Mucosa of rectum (tissue), 2 donors: ENCODE data around the gene OSBPL5.

Experiments
- H3K27ac ChIP-seq, 2 donors: one replicate each; pipeline ENCODE4 v1.7.0; 2013; ENCODE audit warnings: inconsistent platforms in 2 of 2, low read depth in 2 of 2, low read length in 2 of 2
- H3K27me3 ChIP-seq, 2 donors: one replicate each; pipeline ENCODE4 v1.7.0; 2013; ENCODE audit warnings: low read length in 2 of 2; ENCODE audit not compliant: control insufficient read depth in 2 of 2, insufficient read depth in 2 of 2
- H3K36me3 ChIP-seq, 2 donors: one replicate each; pipeline ENCODE4 v1.7.0; 2013; ENCODE audit warnings: low read length in 2 of 2; ENCODE audit not compliant: control insufficient read depth in 2 of 2, insufficient read depth in 2 of 2
- H3K4me1 ChIP-seq, 2 donors: one replicate each; pipeline ENCODE4 v1.7.0; 2013; ENCODE audit warnings: low read length in 2 of 2, mild to moderate bottlenecking in 1 of 2; ENCODE audit not compliant: control insufficient read depth in 2 of 2, insufficient read depth in 2 of 2
- H3K4me3 ChIP-seq, 2 donors: one replicate each; pipeline ENCODE4 v1.7.0; 2013; ENCODE audit warnings: low read length in 2 of 2
- H3K9ac ChIP-seq, 2 donors: one replicate each; pipeline ENCODE4 v1.7.0; 2013; ENCODE audit warnings: low read length in 2 of 2, low read depth in 1 of 2, mild to moderate bottlenecking in 1 of 2
- H3K9me3 ChIP-seq, 2 donors: one replicate each; pipeline ENCODE4 v1.7.0; 2013; ENCODE audit warnings: low read length in 2 of 2; ENCODE audit not compliant: control insufficient read depth in 2 of 2
- donor health status: healthy.
- donor health status: Normal muscosa, but diverticular disease.

Gene OSBPL5

GRCh38 chr11:3156661-3157311, 8.3 kb downstream of the OSBPL5 start:
- Histone ChIP-seq H3K4me3 (peak overlapping the region; percentile 4 to 29), H3K36me3 (no peaks in the 10 kb centered on the region), H3K9me3 (no peaks in the 10 kb centered on the region), H3K4me1 (peaks cover 22 to 34% of the 10 kb centered on the region in 2 donors), H3K27ac (peak overlapping the region; percentile 20 to 69), H3K9ac (no peak overlapping the region), H3K27me3 (no peaks in the 10 kb centered on the region)

GRCh38 chr11:3156282-3156660, 8.8 kb downstream of the OSBPL5 start:
- H3K27ac ChIP-seq, result peak overlapping the region; percentile 46 to 69
- no peaks in the 10 kb centered on the region for H3K27me3 ChIP-seq
- peaks cover 20 to 34% of the 10 kb centered on the region in 2 donors for H3K4me1 ChIP-seq
- peak overlapping the region; percentile 4 to 29 for H3K4me3 ChIP-seq
- H3K9ac ChIP-seq, result no peak overlapping the region
- H3K36me3 ChIP-seq, result no peaks in the 10 kb centered on the region
- no peaks in the 10 kb centered on the region for H3K9me3 ChIP-seq

GRCh38 chr11:3155691-3156258, 9.3 kb downstream of the OSBPL5 start:
- Histone ChIP-seq H3K27me3 (no peaks in the 10 kb centered on the region), H3K9me3 (no peaks in the 10 kb centered on the region), H3K4me3 (peak overlapping the region in 1 of 2 donors; percentile 29), H3K4me1 (peaks cover 17 to 32% of the 10 kb centered on the region in 2 donors), H3K36me3 (no peaks in the 10 kb centered on the region), H3K27ac (peak overlapping the region; percentile 46 to 69), H3K9ac (no peak overlapping the region)

GRCh38 chr11:3155216-3155615, 9.9 kb downstream of the OSBPL5 start:
- Histone ChIP-seq H3K27ac (peak overlapping the region; percentile 46 to 69), H3K27me3 (no peaks in the 10 kb centered on the region), H3K4me1 (peaks cover 14 to 31% of the 10 kb centered on the region in 2 donors), H3K36me3 (no peaks in the 10 kb centered on the region), H3K9ac (no peak overlapping the region), H3K9me3 (no peaks in the 10 kb centered on the region), H3K4me3 (no peak overlapping the region)

- Histone ChIP-seq H3K27me3 (no peaks in the 10 kb centered on the region), H3K36me3 (no peaks in the 10 kb centered on the region), H3K27ac (peak overlapping the region; percentile 38 to 58), H3K9me3 (no peaks in the 10 kb centered on the region), H3K4me3 (no peak overlapping the region), H3K9ac (no peak overlapping the region), H3K4me1 (peaks cover 8 to 31% of the 10 kb centered on the region in 2 donors)
Measured at GRCh38 chr11:3154001-3154599, 11.0 kb downstream of the OSBPL5 start.

GRCh38 chr11:3153291-3153861, 11.7 kb downstream of the OSBPL5 start:
- Histone ChIP-seq H3K9ac (no peak overlapping the region), H3K9me3 (no peaks in the 10 kb centered on the region), H3K4me1 (peaks cover 15 to 38% of the 10 kb centered on the region in 2 donors), H3K27ac (peak overlapping the region; percentile 38 to 58), H3K4me3 (no peak overlapping the region), H3K27me3 (no peaks in the 10 kb centered on the region), H3K36me3 (no peaks in the 10 kb centered on the region)

- H3K4me1 ChIP-seq, result peaks cover 23 to 46% of the 10 kb centered on the region in 2 donors
- no peaks in the 10 kb centered on the region for H3K36me3 ChIP-seq
- H3K27ac ChIP-seq, result peak overlapping the region in 1 of 2 donors; percentile 38
- H3K4me3 ChIP-seq, result no peak overlapping the region
- H3K9me3 ChIP-seq, result no peaks in the 10 kb centered on the region
- H3K27me3 ChIP-seq, result no peaks in the 10 kb centered on the region
- H3K9ac ChIP-seq, result no peak overlapping the region
Measured at GRCh38 chr11:3152471-3153110, 12.5 kb downstream of the OSBPL5 start.

- no peak overlapping the region for H3K27ac ChIP-seq
- no peaks in the 10 kb centered on the region for H3K27me3 ChIP-seq
- peaks cover 30 to 46% of the 10 kb centered on the region in 2 donors for H3K4me1 ChIP-seq
Measured at GRCh38 chr11:3150726-3151125, 14.4 kb downstream of the OSBPL5 start.

GRCh38 chr11:3149852-3150188, 15.3 kb downstream of the OSBPL5 start:
- H3K9me3 ChIP-seq, result no peaks in the 10 kb centered on the region
- H3K36me3 ChIP-seq, result no peaks in the 10 kb centered on the region
- no peak overlapping the region for H3K9ac ChIP-seq
- H3K27ac ChIP-seq, result no peak overlapping the region
- H3K4me3 ChIP-seq, result no peak overlapping the region
- H3K27me3 ChIP-seq, result no peaks in the 10 kb centered on the region
- H3K4me1 ChIP-seq, result peaks cover 30 to 46% of the 10 kb centered on the region in 2 donors

More at GRCh38 chr11:3150726-3151125, 14.4 kb downstream of the OSBPL5 start:
- no peak overlapping the region for H3K4me3 ChIP-seq
- no peaks in the 10 kb centered on the region for H3K36me3 ChIP-seq
- H3K9ac ChIP-seq, result no peak overlapping the region
- no peaks in the 10 kb centered on the region for H3K9me3 ChIP-seq
